HCT116 (cell line): Measurements from ENCODE around the gene AKR1B1. TPM values are rescaled to one million over a fixed set of nuclear protein-coding genes. Genes with fewer than 3 reads are reported as not detected.

Source experiments
- ATAC-seq: fragments of 200-7000 bp; cut with Tn5 transposase; 2 replicates; pipeline ENCODE4 v1.9.1; 2020; ENCODE audit warnings: mild to moderate bottlenecking, moderate library complexity
- BruUV-seq: library from RNA; stranded (reverse); fragments of 400-500 nt; replicated peaks from 2 replicates; lab custom pipeline; 2021; lab: Mats Ljungman, UMichigan
- CTCF ChIA-PET: fragments of 300-600 bp; sonication (Branson Sonifier 250); formaldehyde crosslinking; loops from one replicate; lab custom pipeline; 2021; ENCODE audit warnings: antibody characterized with exemption; lab: Charles Lee
- POLR2A ChIA-PET: fragments of 300-600, 350-600 bp; sonication (Branson Sonifier 250); formaldehyde crosslinking; loops from one replicate; lab custom pipeline; 2021; ENCODE audit warnings: antibody characterized with exemption; lab: Charles Lee
- RAD21 ChIA-PET, 2 experiments: fragments of 300-600 bp; sonication (Branson Sonifier 250); formaldehyde crosslinking; loops; one replicate each; lab custom pipeline; 2023; ENCODE audit warnings: low total read pairs in 2 of 2; ENCODE audit not compliant: uncharacterized antibody in 2 of 2, unreplicated experiment in 2 of 2, low non-redundant PET in 1 of 2; lab: Charles Lee
- DNase-seq: peaks from one replicate; pipeline ENCODE4 v3.0.0-alpha.2; 2010; ENCODE audit warnings: low read depth, low spot score
- H2AFZ ChIP-seq: fragments of 200-600 bp; shearing (Covaris generic), sonication (generic); 2 replicates; pipeline ENCODE4 v1.6.1; 2017; ENCODE audit warnings: low read depth, mixed run types, mixed read lengths, antibody characterized with exemption, low read length; ENCODE audit not compliant: poor library complexity, severe bottlenecking
- H3K27ac ChIP-seq: 2 replicates; pipeline ENCODE4 v1.5.1; 2012; ENCODE audit warnings: low read depth, low read length
- H3K27me3 ChIP-seq: fragments of 200-600 bp; sonication (generic); 2 replicates; pipeline ENCODE4 v1.6.1; 2016; ENCODE audit warnings: mixed run types, low read length, mixed read lengths; ENCODE audit not compliant: insufficient read depth
- H3K36me3 ChIP-seq, 2 experiments: fragments of 200-500 bp in 1 of 2; fragments of 200-600 bp in 1 of 2; sonication (Bioruptor generic) in 1 of 2; sonication (generic) in 1 of 2; 2 replicates each; pipeline versions ENCODE4 v1.5.1 to v1.6.1; 2014 to 2016; ENCODE audit warnings: low read length in 2 of 2, inconsistent platforms in 1 of 2, mixed read lengths in 1 of 2, mixed run types in 1 of 2; ENCODE audit not compliant: insufficient read depth in 2 of 2, control insufficient read depth in 1 of 2
- H3K4me1 ChIP-seq, 2 experiments: fragments of 200-600 bp in 1 of 2; sonication (generic) in 1 of 2; 2 replicates each; pipeline versions ENCODE4 v1.5.1 to v1.6.1; 2012 to 2017; ENCODE audit warnings: low read length in 2 of 2, inconsistent platforms in 1 of 2, mild to moderate bottlenecking in 1 of 2, mixed read lengths in 1 of 2, mixed run types in 1 of 2, moderate library complexity in 1 of 2; ENCODE audit not compliant: insufficient read depth in 2 of 2, control insufficient read depth in 1 of 2
- H3K4me2 ChIP-seq: fragments of 200-600 bp; sonication (generic); 2 replicates; pipeline ENCODE4 v1.6.1; 2017; ENCODE audit warnings: mixed run types, low read length, mixed read lengths
- H3K4me3 ChIP-seq, 2 experiments: fragments of 200-600 bp in 1 of 2; sonication (generic) in 1 of 2; replicated peaks in 1 of 2; 2 replicates each; pipeline ENCODE4 v1.5.1; 2011 to 2016; ENCODE audit warnings: low read length in 2 of 2, control low read depth in 1 of 2, low read depth in 1 of 2, mild to moderate bottlenecking in 1 of 2, mixed read lengths in 1 of 2, mixed run types in 1 of 2
- H3K79me2 ChIP-seq: fragments of 200-600 bp; sonication (generic); 2 replicates; pipeline ENCODE4 v1.6.1; 2017; ENCODE audit warnings: mild to moderate bottlenecking, mixed run types, low read length, moderate library complexity, mixed read lengths; ENCODE audit not compliant: insufficient read depth
- H3K9ac ChIP-seq: fragments of 200-600 bp; sonication (generic); 2 replicates; pipeline ENCODE4 v1.6.1; 2016; ENCODE audit warnings: low read length, mixed read lengths
- H3K9me2 ChIP-seq: fragments of 200-600 bp; sonication (generic), shearing (Covaris generic); 2 replicates; pipeline ENCODE4 v1.6.1; 2017; ENCODE audit warnings: mixed run types, mild to moderate bottlenecking, moderate library complexity; ENCODE audit not compliant: insufficient read depth
- H3K9me3 ChIP-seq, 2 experiments: fragments of 200-500 bp in 1 of 2; fragments of 200-600 bp in 1 of 2; sonication (Bioruptor generic) in 1 of 2; sonication (generic) in 1 of 2; 2 replicates each; pipeline ENCODE4 v1.6.1; 2014 to 2017; ENCODE audit warnings: low read length in 2 of 2, mixed read lengths in 2 of 2, inconsistent platforms in 1 of 2, low read depth in 1 of 2, mild to moderate bottlenecking in 1 of 2, mixed run types in 1 of 2, moderate library complexity in 1 of 2; ENCODE audit not compliant: control insufficient read depth in 1 of 2, insufficient read depth in 1 of 2
- H4K20me1 ChIP-seq: fragments of 200-600 bp; sonication (generic), shearing (Covaris generic); 2 replicates; pipeline ENCODE4 v1.6.1; 2017; ENCODE audit warnings: mixed run types, mild to moderate bottlenecking, moderate library complexity; ENCODE audit not compliant: insufficient read depth
- ATF3 ChIP-seq: IDR thresholded peaks from 2 replicates; pipeline ENCODE4 v1.6.1; 2012
- EZH2 ChIP-seq: fragments of 200-600 bp; sonication (generic); IDR thresholded peaks from 2 replicates; pipeline ENCODE4 v1.6.1; 2017; ENCODE audit warnings: antibody characterized with exemption, mixed run types
- POLR2A ChIP-seq: IDR thresholded peaks from 2 replicates; pipeline ENCODE4 v1.7.0; 2011; ENCODE audit warnings: borderline replicate concordance; ENCODE audit not compliant: insufficient read depth, insufficient read length; ENCODE audit errors: extremely low read depth
- RAD21 ChIP-seq: IDR thresholded peaks from 2 replicates; pipeline ENCODE4 v1.6.1; 2012; ENCODE audit warnings: low read depth, mild to moderate bottlenecking
- SIN3A ChIP-seq: IDR thresholded peaks from 2 replicates; pipeline ENCODE4 v1.6.1; 2012; ENCODE audit warnings: low read depth
- ZNF274 ChIP-seq: fragments of 200-500 bp; sonication (Bioruptor generic); IDR thresholded peaks from 2 replicates; pipeline ENCODE4 v1.6.1; 2014; ENCODE audit warnings: mild to moderate bottlenecking, low read depth, low read length, inconsistent platforms
- intact Hi-C: fragments of 100-400 bp; cut with micrococcal nuclease; formaldehyde crosslinking; loops from 2 replicates; pipeline ENCODE4 v1.10.0; 2022
- total RNA-seq: library from RNA; stranded (reverse); gene quantifications from one replicate; pipeline ENCODE4 v1.2.1, GENCODE V29; 2021; ENCODE audit not compliant: unreplicated experiment
- TF ChIP-seq, protein P1 (sequence below), 3 experiments: fragments of 200-600 bp in 1 of 3; sonication (generic) in 1 of 3; IDR thresholded peaks in 2 of 3; conservative IDR thresholded peaks in 1 of 3; 2 replicates each; pipeline ENCODE4 v1.5.1; 2012 to 2017; ENCODE audit warnings: low read depth in 2 of 3, low read length in 2 of 3, antibody characterized with exemption in 1 of 3, borderline replicate concordance in 1 of 3, control low read depth in 1 of 3, mild to moderate bottlenecking in 1 of 3, mixed read lengths in 1 of 3, mixed run types in 1 of 3, moderate library complexity in 1 of 3; ENCODE audit not compliant: insufficient read depth in 1 of 3
- TF ChIP-seq, protein P2 (sequence below): IDR thresholded peaks from 2 replicates; pipeline ENCODE4 v1.6.1; 2011; ENCODE audit warnings: mild to moderate bottlenecking, low read length, moderate library complexity; ENCODE audit not compliant: insufficient replicate concordance; ENCODE audit errors: extremely low read depth

AKR1B1 gene
- total RNA-seq, 1 experiment from 2014 or later = 56.8 TPM

DNA sequence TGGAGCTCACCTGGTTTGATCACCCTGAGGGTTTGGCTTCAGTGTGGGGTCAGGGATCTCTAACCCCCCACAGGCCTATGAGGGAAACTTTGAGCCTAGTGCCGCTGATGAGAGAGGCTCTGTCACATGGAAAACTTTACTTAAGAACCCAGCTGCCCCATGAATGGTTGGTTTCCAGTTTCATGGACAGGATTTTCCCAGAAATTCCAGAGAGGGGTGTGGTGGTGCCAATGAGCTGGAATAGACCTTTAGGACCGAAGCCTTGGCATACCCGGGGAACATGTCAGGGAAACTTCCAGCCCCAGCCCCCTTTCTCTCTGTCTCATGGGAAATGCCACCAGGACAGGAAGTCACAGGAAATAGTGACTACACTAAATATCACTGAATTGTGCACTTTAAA is 36.9 kb downstream of the AKR1B1 start:
- H3K27ac ChIP-seq = no peak overlapping the region
- H4K20me1 ChIP-seq = no peaks in the 10 kb centered on the region
- intact Hi-C loops = loop anchor here (10.0 kb wide), 1 partner anchor 1717 kb away; no protein-coding TSS in a partner anchor
- ChIA-PET RAD21 (interaction anchor here in 1 of 2 experiments (0.9 kb wide), 1 partner anchor 10 kb away, joined by 3 read pairs; no protein-coding TSS in a partner anchor), CTCF (interaction anchor here (1.7 kb wide), 1 partner anchor 10 kb away, joined by 6 read pairs; no protein-coding TSS in a partner anchor), POLR2A (no interaction called here)
- TF ChIP-seq ZNF274 = no peak
- no peaks in the 10 kb centered on the region for H3K36me3 ChIP-seq
- no peaks in the 10 kb centered on the region for H3K9me3 ChIP-seq
- DNase-seq (no peak), ATAC-seq (peak; percentile 17; the same call in 1 of the 2 replicates)
- no peaks in the 10 kb centered on the region for H3K79me2 ChIP-seq
- no TSS peak for BruUV-seq
- no peak overlapping the region for H3K9ac ChIP-seq
- peak overlapping the region; percentile 50 for H3K4me2 ChIP-seq
- no peaks in the 10 kb centered on the region for H3K27me3 ChIP-seq
- H3K4me1 ChIP-seq = peaks cover 7 to 15% of the 10 kb centered on the region in 2 experiments
- H3K9me2 ChIP-seq = no peaks in the 10 kb centered on the region
- H2AFZ ChIP-seq = no peak overlapping the region
- no peak overlapping the region for H3K4me3 ChIP-seq

DNA sequence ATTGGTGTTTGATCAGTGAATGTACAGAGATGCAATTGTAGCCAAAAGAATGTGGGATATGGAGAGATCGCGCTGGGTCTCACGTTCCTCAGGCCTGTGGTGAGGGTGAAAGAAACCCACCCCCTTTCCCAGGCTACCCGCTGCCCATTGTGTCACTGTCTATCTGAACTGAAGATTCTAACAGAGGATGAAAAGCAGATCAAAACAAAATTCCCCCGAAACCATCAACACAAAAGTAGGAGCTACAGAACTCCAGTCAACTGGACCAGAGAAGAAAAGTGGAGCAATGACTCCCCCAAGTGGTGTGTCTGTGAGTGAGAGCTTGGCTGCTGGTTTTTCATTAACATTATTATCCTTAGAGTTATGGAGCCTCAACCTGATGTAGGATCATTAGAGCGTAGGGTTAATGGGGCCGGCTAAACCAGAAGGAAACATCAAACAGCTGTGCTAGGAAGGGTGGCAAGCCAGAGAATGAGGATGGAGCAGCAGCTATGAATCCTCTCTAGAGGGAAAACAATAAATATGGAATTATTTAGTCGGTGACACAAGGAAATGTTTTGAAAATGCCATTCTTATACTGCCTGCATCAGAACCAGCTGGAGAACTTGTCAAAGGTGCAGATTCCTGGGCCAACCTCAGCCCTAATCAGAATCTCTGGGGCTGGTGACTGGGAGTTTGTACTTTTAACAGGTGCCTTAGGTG is 38.3 kb downstream of the AKR1B1 start:
- RAD21 ChIA-PET = interaction anchor here in 1 of 2 experiments (0.6 to 0.7 kb wide), 2 partner anchors 80 to 1636 kb away, joined by 3 read pairs; no protein-coding TSS in a partner anchor
- BruUV-seq = no TSS peak
- Histone ChIP-seq H3K36me3 (no peaks in the 10 kb centered on the region), H3K79me2 (no peaks in the 10 kb centered on the region), H3K4me2 (no peak overlapping the region), H4K20me1 (no peaks in the 10 kb centered on the region), H2AFZ (no peak overlapping the region), H3K9me2 (no peaks in the 10 kb centered on the region), H3K9me3 (no peaks in the 10 kb centered on the region), H3K9ac (no peak overlapping the region), H3K27me3 (no peaks in the 10 kb centered on the region), H3K4me3 (no peak overlapping the region), H3K27ac (no peak overlapping the region), H3K4me1 (peaks cover 7 to 15% of the 10 kb centered on the region in 2 experiments)
- ATAC-seq (peak; percentile 86), DNase-seq (peak; percentile 23)
- POLR2A ChIA-PET = no interaction called here
- TF ChIP-seq SIN3A = no peak
- TF ChIP-seq RAD21 = peak; percentile 83
- TF ChIP-seq, protein P1, sequence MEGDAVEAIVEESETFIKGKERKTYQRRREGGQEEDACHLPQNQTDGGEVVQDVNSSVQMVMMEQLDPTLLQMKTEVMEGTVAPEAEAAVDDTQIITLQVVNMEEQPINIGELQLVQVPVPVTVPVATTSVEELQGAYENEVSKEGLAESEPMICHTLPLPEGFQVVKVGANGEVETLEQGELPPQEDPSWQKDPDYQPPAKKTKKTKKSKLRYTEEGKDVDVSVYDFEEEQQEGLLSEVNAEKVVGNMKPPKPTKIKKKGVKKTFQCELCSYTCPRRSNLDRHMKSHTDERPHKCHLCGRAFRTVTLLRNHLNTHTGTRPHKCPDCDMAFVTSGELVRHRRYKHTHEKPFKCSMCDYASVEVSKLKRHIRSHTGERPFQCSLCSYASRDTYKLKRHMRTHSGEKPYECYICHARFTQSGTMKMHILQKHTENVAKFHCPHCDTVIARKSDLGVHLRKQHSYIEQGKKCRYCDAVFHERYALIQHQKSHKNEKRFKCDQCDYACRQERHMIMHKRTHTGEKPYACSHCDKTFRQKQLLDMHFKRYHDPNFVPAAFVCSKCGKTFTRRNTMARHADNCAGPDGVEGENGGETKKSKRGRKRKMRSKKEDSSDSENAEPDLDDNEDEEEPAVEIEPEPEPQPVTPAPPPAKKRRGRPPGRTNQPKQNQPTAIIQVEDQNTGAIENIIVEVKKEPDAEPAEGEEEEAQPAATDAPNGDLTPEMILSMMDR (IDR thresholded peaks at IDR 0.05 in 2 of 3, conservative IDR thresholded peaks at IDR 0.05 in 1 of 3; ENCODE audit: borderline replicate concordance in 1 of 3, insufficient read depth in 1 of 3, low read depth in 2 of 3, low read length in 2 of 3) = peak; percentile 58 to 72 (median 64); a peak in 5 of 6 replicates
- TF ChIP-seq ATF3 = no peak
- TF ChIP-seq POLR2A = no peak
- no peak for TF ChIP-seq EZH2
- TF ChIP-seq, protein P2, sequence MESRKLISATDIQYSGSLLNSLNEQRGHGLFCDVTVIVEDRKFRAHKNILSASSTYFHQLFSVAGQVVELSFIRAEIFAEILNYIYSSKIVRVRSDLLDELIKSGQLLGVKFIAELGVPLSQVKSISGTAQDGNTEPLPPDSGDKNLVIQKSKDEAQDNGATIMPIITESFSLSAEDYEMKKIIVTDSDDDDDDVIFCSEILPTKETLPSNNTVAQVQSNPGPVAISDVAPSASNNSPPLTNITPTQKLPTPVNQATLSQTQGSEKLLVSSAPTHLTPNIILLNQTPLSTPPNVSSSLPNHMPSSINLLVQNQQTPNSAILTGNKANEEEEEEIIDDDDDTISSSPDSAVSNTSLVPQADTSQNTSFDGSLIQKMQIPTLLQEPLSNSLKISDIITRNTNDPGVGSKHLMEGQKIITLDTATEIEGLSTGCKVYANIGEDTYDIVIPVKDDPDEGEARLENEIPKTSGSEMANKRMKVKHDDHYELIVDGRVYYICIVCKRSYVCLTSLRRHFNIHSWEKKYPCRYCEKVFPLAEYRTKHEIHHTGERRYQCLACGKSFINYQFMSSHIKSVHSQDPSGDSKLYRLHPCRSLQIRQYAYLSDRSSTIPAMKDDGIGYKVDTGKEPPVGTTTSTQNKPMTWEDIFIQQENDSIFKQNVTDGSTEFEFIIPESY = no peak
- CTCF ChIA-PET = interaction anchor here (0.6 to 1.1 kb wide), 8 partner anchors 8 to 1710 kb away, joined by 3 to 7 read pairs (median 4); no protein-coding TSS in a partner anchor
- intact Hi-C loops = loop anchor here (10.0 kb wide), 1 partner anchor 1716 kb away; no protein-coding TSS in a partner anchor
